PC-3 (cell line): Measurements from ENCODE around the gene KLF14.

Source experiments
- EZH2 ChIP-seq: fragments of 300-600 bp; sonication (generic); IDR thresholded peaks from one replicate; pipeline ENCODE4 v1.6.1; 2017; ENCODE audit warnings: antibody characterized with exemption, mild to moderate bottlenecking, low read length; ENCODE audit not compliant: unreplicated experiment
- TF ChIP-seq, protein P1 (sequence below): fragments of 300-600 bp; sonication (generic); conservative IDR thresholded peaks from 2 replicates; pipeline ENCODE4 v1.5.1; 2017; ENCODE audit warnings: antibody characterized with exemption, low read depth, mild to moderate bottlenecking, low read length

DNA sequence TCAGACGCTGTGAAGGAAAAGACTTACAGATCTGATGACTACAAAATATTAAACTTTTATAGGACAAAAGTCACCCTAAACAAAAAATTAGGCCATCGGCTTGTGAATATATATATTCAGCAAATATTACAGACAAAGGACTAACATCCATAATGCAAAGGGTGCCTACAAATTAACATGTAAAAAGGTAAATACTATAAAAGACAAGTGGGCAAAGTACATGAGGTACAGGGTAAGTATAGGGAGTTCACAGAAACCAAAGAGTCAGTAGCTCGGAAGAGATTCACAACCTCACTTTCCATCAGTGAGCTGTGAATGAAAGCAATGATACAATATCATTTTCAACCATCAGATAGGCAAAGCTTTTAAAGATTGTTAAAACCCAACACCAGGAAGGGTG is 16.7 kb upstream of the KLF14 start:
- no peak for TF ChIP-seq EZH2
- TF ChIP-seq, protein P1, sequence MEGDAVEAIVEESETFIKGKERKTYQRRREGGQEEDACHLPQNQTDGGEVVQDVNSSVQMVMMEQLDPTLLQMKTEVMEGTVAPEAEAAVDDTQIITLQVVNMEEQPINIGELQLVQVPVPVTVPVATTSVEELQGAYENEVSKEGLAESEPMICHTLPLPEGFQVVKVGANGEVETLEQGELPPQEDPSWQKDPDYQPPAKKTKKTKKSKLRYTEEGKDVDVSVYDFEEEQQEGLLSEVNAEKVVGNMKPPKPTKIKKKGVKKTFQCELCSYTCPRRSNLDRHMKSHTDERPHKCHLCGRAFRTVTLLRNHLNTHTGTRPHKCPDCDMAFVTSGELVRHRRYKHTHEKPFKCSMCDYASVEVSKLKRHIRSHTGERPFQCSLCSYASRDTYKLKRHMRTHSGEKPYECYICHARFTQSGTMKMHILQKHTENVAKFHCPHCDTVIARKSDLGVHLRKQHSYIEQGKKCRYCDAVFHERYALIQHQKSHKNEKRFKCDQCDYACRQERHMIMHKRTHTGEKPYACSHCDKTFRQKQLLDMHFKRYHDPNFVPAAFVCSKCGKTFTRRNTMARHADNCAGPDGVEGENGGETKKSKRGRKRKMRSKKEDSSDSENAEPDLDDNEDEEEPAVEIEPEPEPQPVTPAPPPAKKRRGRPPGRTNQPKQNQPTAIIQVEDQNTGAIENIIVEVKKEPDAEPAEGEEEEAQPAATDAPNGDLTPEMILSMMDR, result no peak
